Hepatocyte (in vitro differentiated cells): ENCODE measurements around the gene PREX1. TPM values are rescaled to one million over a fixed set of nuclear protein-coding genes. Genes with fewer than 3 reads are reported as not detected.

ENCODE experiments used
- DNase-seq: peaks from one replicate; pipeline ENCODE4 v3.0.0-alpha.2; 2016; ENCODE audit warnings: low spot score
- H2AFZ ChIP-seq: fragments of 200-600 bp; sonication (generic); 2 replicates; pipeline ENCODE4 v1.6.0; 2016; ENCODE audit warnings: antibody characterized with exemption, mild to moderate bottlenecking
- H3K27ac ChIP-seq: fragments of 200-600 bp; sonication (generic); 2 replicates; pipeline ENCODE4 v1.5.1; 2016; ENCODE audit warnings: mild to moderate bottlenecking
- H3K27me3 ChIP-seq: fragments of 200-600 bp; sonication (generic); 2 replicates; pipeline ENCODE4 v1.6.1; 2016
- H3K36me3 ChIP-seq: fragments of 200-600 bp; sonication (generic); replicated peaks from 2 replicates; pipeline ENCODE4 v1.5.1; 2016; ENCODE audit warnings: low read depth; ENCODE audit not compliant: insufficient read depth
- H3K4me1 ChIP-seq: fragments of 200-600 bp; sonication (generic); 2 replicates; pipeline ENCODE4 v1.5.1; 2016; ENCODE audit warnings: mild to moderate bottlenecking, moderate library complexity; ENCODE audit not compliant: insufficient read depth
- H3K4me2 ChIP-seq: fragments of 200-600 bp; sonication (generic); 2 replicates; pipeline ENCODE4 v1.6.0; 2016
- H3K4me3 ChIP-seq: fragments of 200-600 bp; sonication (generic); 2 replicates; pipeline ENCODE4 v1.5.1; 2016; ENCODE audit warnings: mild to moderate bottlenecking
- H3K79me2 ChIP-seq: fragments of 200-600 bp; sonication (generic); 2 replicates; pipeline ENCODE4 v1.6.0; 2017; ENCODE audit warnings: mild to moderate bottlenecking
- H3K9me2 ChIP-seq: fragments of 200-600 bp; sonication (generic); replicated peaks from 2 replicates; pipeline ENCODE4 v1.6.0; 2017; ENCODE audit warnings: mild to moderate bottlenecking; ENCODE audit not compliant: insufficient read depth
- H3K9me3 ChIP-seq: fragments of 200-600 bp; sonication (generic); 2 replicates; pipeline ENCODE4 v1.5.1; 2016; ENCODE audit warnings: low read depth, mild to moderate bottlenecking
- H4K20me1 ChIP-seq: fragments of 200-600 bp; sonication (generic); 2 replicates; pipeline ENCODE4 v1.6.0; 2016; ENCODE audit warnings: mild to moderate bottlenecking; ENCODE audit not compliant: insufficient read depth, poor library complexity, severe bottlenecking
- CTCF ChIP-seq: fragments of 200-600 bp; sonication (generic); IDR thresholded peaks from 2 replicates; pipeline ENCODE4 v1.5.1; 2016; ENCODE audit warnings: antibody characterized with exemption, mild to moderate bottlenecking; ENCODE audit not compliant: poor library complexity
- EZH2 ChIP-seq: fragments of 200-600 bp; sonication (generic); IDR thresholded peaks from 2 replicates; pipeline ENCODE4 v1.6.1; 2016; ENCODE audit warnings: antibody characterized with exemption, mild to moderate bottlenecking, borderline replicate concordance
- EZH2phosphoT487 ChIP-seq: fragments of 200-600 bp; sonication (generic); IDR thresholded peaks from one replicate; pipeline ENCODE4 v1.6.1; 2018; ENCODE audit warnings: antibody characterized with exemption, mild to moderate bottlenecking, low read depth, moderate library complexity; ENCODE audit not compliant: unreplicated experiment, severe bottlenecking
- whole genome bisulfite sequencing: methylation state at CpG from one replicate; pipeline ENCODE4 v1.1.6; 2016; ENCODE audit warnings: low lambda C conversion rate; ENCODE audit errors: missing lambda C conversion rate; 5-methylcytosine and 5-hydroxymethylcytosine counted together
- polyA plus RNA-seq: library from polyadenylated mRNA; unstranded; fragments of >200 nt; fragmentation: Nextera tagmentation; extraction: Ambion mirVana; gene quantifications from 2 replicates; pipeline ENCODE4 v1.2.1, GENCODE V29; 2016
- total RNA-seq: library from RNA; depleted of rRNA; stranded (reverse); fragments of >200 nt; gene quantifications from 2 replicates; pipeline ENCODE4 v1.2.3, GENCODE V29; 2014

Gene PREX1
- total and polyA plus RNA-seq, 2 experiments from 2014 or later = 1.8 to 2.9 TPM

DNA sequence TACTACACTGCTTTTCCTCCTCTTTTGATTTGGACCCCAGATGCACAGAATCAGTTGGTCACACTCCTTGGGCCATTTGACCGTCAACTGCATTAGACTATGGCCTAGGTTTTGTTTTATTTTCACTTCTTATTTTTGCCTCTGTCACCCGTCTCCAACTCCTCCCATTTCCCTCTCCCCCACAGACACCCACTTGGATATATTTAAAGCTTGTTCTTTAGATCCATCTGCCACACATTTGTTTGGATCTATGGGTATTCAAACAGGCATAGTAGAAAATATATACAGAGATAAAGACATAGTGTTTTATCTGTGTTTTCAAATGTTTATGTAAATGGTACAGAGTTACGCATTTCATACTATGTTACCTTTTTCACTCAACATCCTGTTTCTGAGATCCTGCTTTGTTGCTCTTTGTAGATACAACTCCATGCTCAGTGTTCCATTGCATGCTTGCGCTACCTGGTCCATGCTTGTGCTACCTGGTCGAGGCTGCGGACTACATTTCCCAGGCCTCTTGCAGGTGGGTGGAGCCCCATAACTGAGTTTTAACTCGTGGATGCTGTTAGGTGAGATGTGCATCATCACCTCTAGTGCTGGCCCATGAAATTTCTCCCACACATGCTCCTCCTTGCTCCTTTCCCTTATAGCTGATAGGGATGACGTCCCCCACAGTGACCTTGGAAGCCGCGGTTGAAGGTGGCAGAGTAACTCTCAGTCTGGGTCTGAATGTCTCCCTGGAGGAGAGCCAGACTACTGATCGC is 11.5 kb upstream of the PREX1 start:
- no peak for DNase-seq
- no peaks in the 10 kb centered on the region for H3K79me2 ChIP-seq
- no peaks in the 10 kb centered on the region for H3K9me3 ChIP-seq
- no peaks in the 10 kb centered on the region for H3K36me3 ChIP-seq
- H3K27ac ChIP-seq = no peak overlapping the region
- peaks cover 13% of the 10 kb centered on the region for H3K27me3 ChIP-seq
- no peaks in the 10 kb centered on the region for H3K4me1 ChIP-seq
- H3K4me2 ChIP-seq = no peak overlapping the region
- TF ChIP-seq EZH2 = no peak
- TF ChIP-seq EZH2phosphoT487 = no peak
- no peak for TF ChIP-seq CTCF
- no peaks in the 10 kb centered on the region for H4K20me1 ChIP-seq
- 73% methylated on average over 11 of the region's 11 CpGs for WGBS
- no peaks in the 10 kb centered on the region for H3K9me2 ChIP-seq
- H3K4me3 ChIP-seq = no peak overlapping the region
- no peak overlapping the region for H2AFZ ChIP-seq

- WGBS = 94% methylated on average over 3 of the region's 3 CpGs
- Histone ChIP-seq H3K4me2 (no peak overlapping the region), H2AFZ (no peak overlapping the region), H3K79me2 (no peaks in the 10 kb centered on the region), H4K20me1 (no peaks in the 10 kb centered on the region), H3K9me3 (no peaks in the 10 kb centered on the region), H3K4me1 (no peaks in the 10 kb centered on the region), H3K9me2 (no peaks in the 10 kb centered on the region), H3K27ac (no peak overlapping the region), H3K27me3 (peaks cover 13% of the 10 kb centered on the region), H3K4me3 (no peak overlapping the region), H3K36me3 (no peaks in the 10 kb centered on the region)
- no peak for TF ChIP-seq EZH2phosphoT487
- no peak for TF ChIP-seq CTCF
- TF ChIP-seq EZH2 = no peak
- no peak for DNase-seq
These were observed 9.2 kb upstream of the PREX1 start for GRCh38 chr20:48837014-48837413.

GRCh38 chr20:48835390-48835789 is 7.6 kb upstream of the PREX1 start:
- Histone ChIP-seq H3K27ac (no peak overlapping the region), H3K36me3 (no peaks in the 10 kb centered on the region), H3K4me2 (no peak overlapping the region), H2AFZ (no peak overlapping the region), H3K4me3 (no peak overlapping the region), H3K9me3 (no peaks in the 10 kb centered on the region), H3K79me2 (no peaks in the 10 kb centered on the region), H3K27me3 (peaks cover 19% of the 10 kb centered on the region), H4K20me1 (no peaks in the 10 kb centered on the region), H3K4me1 (no peaks in the 10 kb centered on the region), H3K9me2 (no peaks in the 10 kb centered on the region)
- DNase-seq = no peak
- 87% methylated on average over 2 of the region's 2 CpGs for WGBS
- TF ChIP-seq EZH2 = no peak
- no peak for TF ChIP-seq EZH2phosphoT487
- no peak for TF ChIP-seq CTCF
